ENCODE data around the gene TPRG1. TPM values are rescaled to one million over a fixed set of nuclear protein-coding genes. Genes with fewer than 3 reads are reported as not detected.

Gene TPRG1
- total and polyA plus RNA-seq, 2 of the 8 experiments (the other 6 are each of a cell fraction or from before 2014, with no cell fraction given) = 0.37 to 0.47 TPM

GRCh38 chr3:189236352-189236751 lies 64.6 kb downstream of the TPRG1 start:
- Histone ChIP-seq H3K4ac (replicated peaks; ENCODE audit: insufficient read length, low read depth, low read length) (no peak overlapping the region), H3K18ac (ENCODE audit: extremely low read depth, low read length) (no peak overlapping the region), H2BK12ac (ENCODE audit: low read depth, low read length) (no peak overlapping the region), H3K23ac (ENCODE audit: insufficient read length) (no peak overlapping the region), H3K56ac (replicated peaks; ENCODE audit: insufficient read length, low read depth, low read length) (no peak overlapping the region), H3K79me2 (ENCODE audit: control insufficient read depth in 1 of 2, insufficient read depth in 2 of 2, low read length in 2 of 2) (no peaks in the 10 kb centered on the region), H2BK20ac (ENCODE audit: low read length) (no peak overlapping the region), H3K36me3 (ENCODE audit: control insufficient read depth in 2 of 4, insufficient read depth in 4 of 4, low read length in 3 of 4) (no peaks in the 10 kb centered on the region), H3K4me3 (ENCODE audit: extremely low read depth in 1 of 4, insufficient read depth in 2 of 4, low read depth in 3 of 4, low read length in 4 of 4) (no peak overlapping the region), H4K5ac (ENCODE audit: insufficient read length, low read depth, low read length) (no peak overlapping the region), H2BK5ac (ENCODE audit: low read depth, low read length) (no peak overlapping the region), H3K9ac (replicated peaks in 1 of 4; ENCODE audit: extremely low read depth in 1 of 4, low read depth in 3 of 4, low read length in 3 of 4) (no peak overlapping the region), H4K91ac (replicated peaks; ENCODE audit: insufficient read length, low read length) (no peak overlapping the region), H3K79me1 (ENCODE audit: low read depth, low read length) (no peaks in the 10 kb centered on the region), H4K8ac (ENCODE audit: extremely low read depth, insufficient read depth, low read length) (no peak overlapping the region), H3K14ac (ENCODE audit: insufficient read length) (no peak overlapping the region), H2AK5ac (ENCODE audit: low read depth, low read length) (no peak overlapping the region), H2BK15ac (ENCODE audit: low read length) (no peak overlapping the region), H3K4me2 (ENCODE audit: insufficient read depth in 1 of 2, low read depth in 2 of 2, low read length in 2 of 2) (no peak overlapping the region), H3K4me1 (replicated peaks in 1 of 4; ENCODE audit: control insufficient read depth in 3 of 4, insufficient read depth in 4 of 4, low read length in 3 of 4) (no peaks in the 10 kb centered on the region), H2BK120ac (replicated peaks; ENCODE audit: low read depth, low read length) (no peak overlapping the region), H4K20me1 (replicated peaks in 1 of 2; ENCODE audit: control insufficient read depth in 1 of 2, insufficient read depth in 2 of 2, low read length in 2 of 2) (no peaks in the 10 kb centered on the region), H3K27ac (ENCODE audit: low read depth, low read length) (no peak overlapping the region), H3K23me2 (ENCODE audit: low read depth, low read length) (no peaks in the 10 kb centered on the region; the same call in 1 of the 2 replicates), H3K27me3 (replicated peaks in 1 of 4; ENCODE audit: control insufficient read depth in 3 of 4, extremely low read depth in 1 of 4, insufficient read depth in 3 of 4, low read length in 3 of 4) (no peaks in the 10 kb centered on the region), H2AFZ (ENCODE audit: low read length) (no peak overlapping the region), H3K9me3 (ENCODE audit: insufficient read depth in 2 of 2, low read depth in 1 of 2, low read length in 1 of 2) (no peaks in the 10 kb centered on the region)
- TF ChIP-seq SRF (IDR thresholded peaks at IDR 0.05; ENCODE audit: low read depth, low read length) = no peak
- no peak for TF ChIP-seq GABPA (IDR thresholded peaks at IDR 0.05; ENCODE audit: borderline replicate concordance, insufficient read depth, low read length)
- no peak for TF ChIP-seq TCF12 (IDR thresholded peaks at IDR 0.05; ENCODE audit: low read depth, low read length)
- DNase-seq (ENCODE audit: low read depth in 1 of 2, low spot score in 2 of 2) (no peak), FAIRE-seq (no peak)
- CTCF ChIA-PET (ENCODE audit: partially characterized antibody) = interaction anchor here (0.9 to 1.0 kb wide), 2 partner anchors 20 to 42 kb away, joined by 3 read pairs; no protein-coding TSS in a partner anchor
- POLR2A ChIA-PET (ENCODE audit: partially characterized antibody) = no interaction called here

All from H1 (cell line).